Middle frontal gyrus (tissue), 1 donor: ENCODE results near the gene RBM24.

Source experiments
- DNase-seq: peaks from one replicate; pipeline ENCODE4 v3.0.0-alpha.2; 2015; ENCODE audit warnings: low spot score; ENCODE audit errors: extremely low spot score

RBM24 gene

GRCh38 chr6:17341117-17341805 is 60.1 kb downstream of the RBM24 start:
- no peak for DNase-seq

GRCh38 chr6:17341891-17342290 is 60.7 kb downstream of the RBM24 start:
- DNase-seq, result no peak

- DNase-seq, result no peak
Observed at GRCh38 chr6:17343215-17343614, 62.1 kb downstream of the RBM24 start.
